Hematopoietic multipotent progenitor cell (in vitro differentiated cells): ENCODE data around the gene OBSCN. TPM values are rescaled to one million over a fixed set of nuclear protein-coding genes. Genes with fewer than 3 reads are reported as not detected.

Experiments
- DNase-seq, 3 donors: peaks; one replicate each; pipeline ENCODE4 v3.0.0-alpha.2; 2011 to 2015; ENCODE audit warnings: low read depth in 2 of 3, low spot score in 2 of 3
- total RNA-seq: library from RNA; depleted of rRNA; stranded (reverse); fragments of >200 nt; gene quantifications from one replicate; pipeline ENCODE4 v1.2.3, GENCODE V29; 2012

Gene OBSCN
- total RNA-seq, 1 donor = 85.9 TPM

DNA sequence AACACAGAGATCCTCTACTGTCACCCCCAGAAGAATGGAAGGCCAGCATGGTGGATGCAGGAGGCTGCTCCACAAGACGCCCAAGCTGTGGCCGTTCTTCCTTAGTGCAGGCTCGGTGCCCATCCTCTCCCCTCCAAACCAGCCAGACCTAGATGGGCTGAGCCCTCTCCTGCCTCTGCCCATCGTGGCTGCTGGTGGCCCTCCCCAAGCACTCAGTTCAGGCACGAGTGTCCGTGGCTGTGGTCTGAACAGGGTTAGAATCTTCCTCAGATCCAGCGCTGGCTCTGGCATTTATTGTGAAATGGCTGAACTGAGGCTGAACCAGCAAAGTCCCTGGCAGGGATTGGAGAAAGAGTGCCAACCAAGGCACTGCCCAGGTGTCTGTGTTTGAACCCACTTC lies 139.3 kb downstream of the OBSCN start:
- no peak for DNase-seq

- DNase-seq = no peak
These were observed 141.0 kb downstream of the OBSCN start for GRCh38 chr1:228348708-228349467.

GRCh38 chr1:228349701-228350171 lies 141.9 kb downstream of the OBSCN start:
- no peak for DNase-seq

DNA sequence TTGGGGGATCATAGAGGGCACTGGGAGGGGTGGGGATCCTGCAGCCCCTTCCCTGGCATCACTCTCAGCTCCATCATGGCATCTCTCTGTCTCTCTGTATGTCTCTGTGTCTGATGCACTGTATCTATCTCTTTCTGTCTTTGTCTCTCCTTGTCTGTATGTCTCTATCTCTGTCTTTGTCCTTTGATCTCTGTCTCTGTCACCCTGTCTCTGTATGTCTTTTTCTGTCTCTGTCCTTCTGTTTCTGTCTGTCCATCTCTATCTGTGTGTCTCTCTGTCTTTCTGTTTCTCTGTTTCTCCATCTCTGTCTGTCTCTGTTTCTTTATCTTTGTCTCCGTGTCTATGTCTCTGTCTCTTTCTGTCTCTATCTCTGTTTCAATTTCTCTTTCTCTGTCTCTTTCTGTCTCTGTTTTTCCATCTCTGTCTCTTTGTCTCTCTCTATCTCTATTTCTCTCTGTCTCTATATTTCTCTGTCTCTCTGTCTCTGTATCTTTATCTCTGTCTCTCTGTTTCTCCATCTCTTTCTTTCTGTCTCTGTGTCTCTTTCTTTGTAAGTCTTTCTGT lies 142.4 kb downstream of the OBSCN start:
- no peak for DNase-seq

GRCh38 chr1:228350831-228351781 lies 143.3 kb downstream of the OBSCN start:
- no peak for DNase-seq

- DNase-seq = no peak
These were observed 144.0 kb downstream of the OBSCN start for GRCh38 chr1:228351850-228352249.

GRCh38 chr1:228352677-228353481 lies 145.0 kb downstream of the OBSCN start:
- DNase-seq = no peak

DNA sequence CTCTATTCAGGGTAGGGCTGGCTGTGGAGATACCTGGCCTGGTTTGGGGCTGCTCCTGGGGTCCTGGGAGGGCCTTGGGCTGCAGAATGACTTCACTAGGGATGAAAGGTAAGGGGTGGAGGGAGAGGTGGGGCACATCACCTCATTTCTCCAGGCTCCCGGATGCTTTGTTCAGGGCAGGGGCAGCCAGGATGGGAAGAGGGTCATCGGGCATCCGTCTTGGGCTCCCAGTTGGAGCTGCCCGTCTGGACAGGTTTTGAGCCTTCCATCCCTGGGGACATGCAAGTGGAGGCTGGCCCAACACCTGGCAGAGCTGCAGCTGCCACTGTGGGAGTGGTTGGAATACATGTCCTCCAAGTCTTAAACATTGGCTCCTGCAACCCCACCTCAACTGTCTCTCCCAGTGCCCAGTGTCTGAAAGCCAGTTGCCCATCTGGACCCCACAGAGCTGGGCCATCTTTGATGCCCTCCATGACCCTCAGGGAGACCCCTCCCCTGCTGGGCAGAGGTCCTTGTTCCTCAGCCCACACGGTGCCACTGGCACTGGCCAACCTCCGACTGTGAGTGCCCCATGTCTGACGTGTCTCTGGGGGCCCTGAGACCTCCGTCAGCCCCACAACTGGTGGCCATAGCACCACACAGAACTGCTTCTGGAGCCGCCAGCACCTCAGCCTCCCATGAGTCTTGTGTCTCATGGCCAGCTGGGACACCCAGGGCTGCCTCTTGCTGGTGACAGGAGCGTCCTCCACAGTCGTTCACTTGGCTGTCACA lies 145.9 kb downstream of the OBSCN start:
- DNase-seq = no peak

- DNase-seq = no peak
These were observed 146.8 kb downstream of the OBSCN start for GRCh38 chr1:228354390-228355320.

DNA sequence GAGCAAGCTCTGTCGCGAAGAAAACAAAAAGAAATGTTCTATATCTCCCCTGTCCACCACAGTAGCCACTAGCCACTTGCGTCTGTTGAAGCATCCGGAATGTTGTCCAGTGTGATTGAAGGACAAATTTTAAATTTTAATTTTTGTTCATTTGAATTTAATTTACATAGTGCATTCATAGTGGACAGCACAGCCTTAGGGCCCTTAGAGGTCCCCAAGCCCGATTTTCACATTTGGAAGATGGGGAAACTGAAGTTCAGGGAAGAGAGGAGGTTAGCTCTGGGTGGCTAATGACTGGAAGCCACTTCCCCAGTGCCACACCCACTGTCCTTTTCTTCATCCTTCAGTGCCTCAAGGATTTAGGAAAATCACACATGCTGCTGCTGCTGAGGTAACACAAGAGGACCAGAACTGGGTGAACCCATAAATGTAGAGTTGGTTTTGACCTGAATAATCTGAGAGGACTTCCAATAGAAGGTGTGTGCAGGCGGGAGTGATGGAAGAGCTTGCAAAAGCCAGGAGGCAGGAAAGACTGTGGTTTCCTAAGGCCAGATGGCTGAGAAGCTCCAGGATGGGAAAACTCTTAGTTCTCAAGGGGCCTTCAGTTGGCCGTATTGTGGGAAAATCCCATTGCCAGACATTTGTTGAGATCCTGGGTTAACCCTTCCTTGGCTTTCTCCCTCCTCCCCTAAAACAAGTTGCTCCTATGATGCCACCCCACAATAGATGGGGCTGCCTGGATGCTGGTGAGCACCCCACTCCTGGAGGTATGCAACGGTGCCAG lies 149.2 kb downstream of the OBSCN start:
- DNase-seq = no peak

DNA sequence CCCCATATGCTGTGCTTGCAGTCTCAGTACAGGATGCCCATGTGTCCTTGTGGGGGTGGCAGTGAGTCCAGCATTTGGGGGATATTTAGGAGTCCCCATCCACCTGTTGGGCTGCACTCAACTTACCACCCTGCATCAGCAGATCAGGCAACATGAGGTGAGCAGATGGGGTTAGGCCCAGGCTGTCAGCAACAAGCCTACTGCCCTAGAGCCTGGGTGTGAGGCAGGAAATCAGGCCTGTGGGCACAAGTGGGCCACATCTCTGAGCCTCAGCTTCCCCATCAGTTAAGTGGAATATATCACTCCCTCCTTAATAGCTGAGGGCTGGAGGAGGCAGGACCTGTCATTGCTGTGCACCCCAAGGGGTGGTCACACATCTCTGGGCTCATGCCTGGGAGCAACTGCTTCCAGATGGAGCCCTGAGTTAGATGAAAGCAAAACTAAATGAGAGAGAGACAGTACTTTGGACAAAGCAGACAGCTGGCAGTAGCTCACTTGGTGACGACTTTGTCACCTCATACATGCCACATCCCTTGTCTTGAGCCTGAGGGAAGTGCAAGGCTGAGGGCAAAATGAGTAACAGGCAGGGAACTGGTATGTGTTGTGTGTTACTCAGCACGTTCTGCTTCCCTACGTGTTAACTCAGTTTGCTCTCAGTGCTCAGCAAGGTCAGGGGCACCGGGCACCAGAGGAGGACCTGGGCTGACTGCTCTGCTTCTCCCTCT lies 150.4 kb downstream of the OBSCN start:
- DNase-seq = no peak

GRCh38 chr1:228358764-228359612 lies 151.1 kb downstream of the OBSCN start:
- no peak for DNase-seq

- no peak for DNase-seq
These were observed 152.0 kb downstream of the OBSCN start for GRCh38 chr1:228359613-228360532.

DNA sequence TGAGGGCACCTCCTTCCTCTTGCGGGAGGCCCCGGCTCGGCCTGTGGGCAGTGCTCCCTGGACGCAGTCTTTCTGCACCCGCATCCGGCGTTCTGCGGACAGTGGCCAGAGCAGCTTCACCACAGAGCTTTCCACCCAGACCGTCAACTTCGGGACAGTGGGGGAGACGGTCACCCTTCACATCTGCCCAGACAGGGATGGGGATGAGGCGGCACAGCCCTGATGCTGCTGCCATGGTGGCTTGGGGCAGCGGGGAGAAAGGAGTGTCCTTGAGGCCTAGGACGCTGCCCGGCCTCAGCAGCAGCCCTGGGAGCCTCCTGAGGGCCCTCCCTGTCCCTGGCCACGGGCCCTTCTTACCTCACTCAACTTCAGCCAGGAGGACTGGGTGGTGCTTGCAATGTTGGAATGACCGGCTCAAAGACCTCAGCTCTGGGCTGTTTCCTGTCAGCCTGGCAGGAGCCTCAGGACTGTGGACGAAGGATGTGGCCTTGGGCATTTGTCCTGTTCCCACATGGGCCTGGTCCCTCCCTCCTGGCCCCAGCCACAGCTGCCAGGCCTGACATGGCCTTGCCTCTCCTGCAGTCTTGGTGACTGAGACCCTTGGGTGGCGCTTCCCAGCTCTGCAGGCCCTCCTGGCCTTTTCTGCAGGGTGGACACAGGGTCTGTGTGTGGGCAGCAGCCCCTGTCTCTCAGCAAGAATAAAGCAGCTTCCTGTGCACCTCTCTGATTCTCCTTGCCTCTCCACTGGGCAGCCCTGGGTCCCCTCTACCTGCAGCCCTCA lies 152.9 kb downstream of the OBSCN start:
- DNase-seq = no peak
